NT2/D1 (cell line): ENCODE results near the gene CNTD1.

Source experiments
- YY1 ChIP-seq: IDR thresholded peaks from 2 replicates; pipeline ENCODE4 v1.6.1; 2011; ENCODE audit not compliant: insufficient read length, insufficient read depth
- ZNF274 ChIP-seq: IDR thresholded peaks from 2 replicates; pipeline ENCODE4 v1.6.1; 2011; ENCODE audit warnings: mild to moderate bottlenecking, low read depth, low read length

DNA sequence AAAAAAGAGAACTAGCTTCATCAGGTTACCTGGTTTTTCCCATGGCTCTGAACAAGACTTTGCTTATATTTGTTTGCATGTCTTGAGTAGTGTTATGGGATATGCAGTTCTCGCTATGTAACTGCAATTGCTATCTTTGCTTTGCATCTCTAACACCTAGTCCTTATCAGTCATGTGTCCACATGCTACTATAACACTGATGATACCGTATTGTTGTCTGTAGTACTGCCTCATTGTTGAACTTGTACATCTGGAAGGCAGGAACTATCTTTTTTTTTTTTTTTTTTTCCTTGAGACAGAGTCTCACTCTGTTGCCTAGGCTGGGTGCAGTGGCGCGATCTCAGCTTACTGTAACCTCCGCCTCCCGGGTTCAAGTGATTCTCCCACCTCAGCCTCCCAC lies 37.1 kb downstream of the CNTD1 start:
- TF ChIP-seq ZNF274 (no peak), YY1 (no peak)
